ENCODE results near the gene COG8.
"Not testable (repeated sequence)": the region's sequence is repeated elsewhere in the genome, so short reads cannot be mapped to it uniquely, and the experiment has no call there.

COG8 gene

GRCh38 chr16:69339289-69340094 lies at the start of gene COG8, which contains the start of gene NIP7:
TSS of gene COG8 (minus strand) at chr16:69339564. CDS start at chr16:69339552, 12 bp downstream.
TSS of gene NIP7 (plus strand) at chr16:69339772. CDS start at chr16:69339830, 58 bp downstream.
- DNase-seq = peak; percentile 96

GRCh38 chr16:69386596-69386995 lies 47.2 kb upstream of the COG8 start:
- DNase-seq = no peak

GRCh38 chr16:69384974-69385373 lies 45.6 kb upstream of the COG8 start:
- DNase-seq = no peak

- DNase-seq = no peak
These were observed 43.1 kb upstream of the COG8 start for GRCh38 chr16:69382421-69382820.

GRCh38 chr16:69381231-69381630 lies 41.9 kb upstream of the COG8 start:
- no peak for DNase-seq

GRCh38 chr16:69378760-69379159 lies 39.4 kb upstream of the COG8 start:
- no peak for DNase-seq

GRCh38 chr16:69378036-69378435 lies 38.7 kb upstream of the COG8 start:
- no peak for DNase-seq

- DNase-seq = no peak
These were observed 37.2 kb upstream of the COG8 start for GRCh38 chr16:69376393-69377059.

GRCh38 chr16:69373019-69373418 lies 33.7 kb upstream of the COG8 start:
- no peak for DNase-seq

- no peak for DNase-seq
These were observed 32.2 kb upstream of the COG8 start for GRCh38 chr16:69371564-69371963.

GRCh38 chr16:69368866-69369265 lies 29.5 kb upstream of the COG8 start:
- no peak for DNase-seq

GRCh38 chr16:69367980-69368379 lies 28.6 kb upstream of the COG8 start:
- DNase-seq = no peak

- DNase-seq = no peak
These were observed 27.1 kb upstream of the COG8 start for GRCh38 chr16:69366431-69366830.

GRCh38 chr16:69365901-69366300 lies 26.5 kb upstream of the COG8 start:
- DNase-seq = no peak

GRCh38 chr16:69364088-69364487 lies 24.7 kb upstream of the COG8 start:
- DNase-seq = no peak

GRCh38 chr16:69363281-69363717 lies 23.9 kb upstream of the COG8 start:
- no peak for DNase-seq

GRCh38 chr16:69360070-69360469 lies 20.7 kb upstream of the COG8 start:
- DNase-seq = not testable (repeated sequence)

- no peak for DNase-seq
These were observed 12.1 kb upstream of the COG8 start, which contains the start of gene TMED6 for GRCh38 chr16:69351309-69352027. TSS of gene TMED6 (minus strand) at chr16:69351786. CDS start at chr16:69351753, 33 bp downstream.

- DNase-seq = no peak
These were observed 11.3 kb upstream of the COG8 start for GRCh38 chr16:69350536-69351133.

GRCh38 chr16:69349536-69349935 lies 10.2 kb upstream of the COG8 start:
- no peak for DNase-seq

- no peak for DNase-seq
These were observed 8.9 kb upstream of the COG8 start for GRCh38 chr16:69348222-69348621.

GRCh38 chr16:69346683-69347082 lies 7.3 kb upstream of the COG8 start:
- DNase-seq = no peak

- no peak for DNase-seq
These were observed 6.6 kb upstream of the COG8 start for GRCh38 chr16:69345923-69346322.

Measured in GF-D8 (cell line).